Panc1 (cell line): Measurements from ENCODE around the gene PTEN. TPM values are rescaled to one million over a fixed set of nuclear protein-coding genes. Genes with fewer than 3 reads are reported as not detected.

Source experiments
- ATAC-seq: fragments of 200-7000 bp; cut with Tn5 transposase; 2 replicates; pipeline ENCODE4 v1.9.1; 2020; ENCODE audit warnings: mild to moderate bottlenecking, moderate library complexity
- BruUV-seq: library from RNA; stranded (reverse); fragments of 400-500 nt; replicated peaks from 2 replicates; lab custom pipeline; 2021; lab: Mats Ljungman, UMichigan
- CTCF ChIA-PET: fragments of 300-600 bp; sonication (Branson Sonifier 250); formaldehyde crosslinking; loops from one replicate; lab custom pipeline; 2022; ENCODE audit warnings: antibody characterized with exemption; lab: Charles Lee
- POLR2A ChIA-PET: fragments of 300-600 bp; sonication (Branson Sonifier 250); formaldehyde crosslinking; loops from one replicate; lab custom pipeline; 2022; ENCODE audit warnings: antibody characterized with exemption; lab: Charles Lee
- DNase-seq: peaks from one replicate; pipeline ENCODE4 v3.0.0-alpha.2; 2010; ENCODE audit warnings: low read depth, low spot score
- H3K27ac ChIP-seq: 2 replicates; pipeline ENCODE4 v1.5.1; 2011; ENCODE audit warnings: mild to moderate bottlenecking, low read length, inconsistent platforms
- H3K27me3 ChIP-seq: fragments of 200-500 bp; sonication (Bioruptor generic); 2 replicates; pipeline ENCODE4 v1.6.0; 2014; ENCODE audit warnings: low read length, inconsistent platforms; ENCODE audit not compliant: control insufficient read depth, insufficient read depth
- H3K36me3 ChIP-seq: fragments of 200-500 bp; sonication (Bioruptor generic); 2 replicates; pipeline ENCODE4 v1.5.1; 2014; ENCODE audit warnings: inconsistent platforms, mild to moderate bottlenecking, low read length, moderate library complexity; ENCODE audit not compliant: control insufficient read depth, insufficient read depth
- H3K4me1 ChIP-seq: 2 replicates; pipeline ENCODE4 v1.5.1; 2011; ENCODE audit warnings: inconsistent platforms, mild to moderate bottlenecking, low read length, moderate library complexity; ENCODE audit not compliant: control insufficient read depth, insufficient read depth
- H3K4me3 ChIP-seq, 2 experiments: 2 replicates each; pipeline ENCODE4 v1.5.1; 2011 to 2012; ENCODE audit warnings: low read depth in 2 of 2, low read length in 2 of 2, mild to moderate bottlenecking in 2 of 2, inconsistent platforms in 1 of 2, moderate library complexity in 1 of 2
- H3K9me3 ChIP-seq: fragments of 200-500 bp; sonication (Bioruptor generic); 2 replicates; pipeline ENCODE4 v1.5.1; 2014; ENCODE audit warnings: low read depth, mild to moderate bottlenecking, inconsistent platforms, low read length, moderate library complexity; ENCODE audit not compliant: control insufficient read depth, insufficient read depth
- POLR2AphosphoS5 ChIP-seq: IDR thresholded peaks from 2 replicates; pipeline ENCODE4 v1.6.1; 2012; ENCODE audit warnings: mild to moderate bottlenecking, low read depth, low read length, moderate library complexity
- SIN3A ChIP-seq: IDR thresholded peaks from 2 replicates; pipeline ENCODE4 v1.6.1; 2012; ENCODE audit warnings: low read depth, mild to moderate bottlenecking, low read length, moderate library complexity, borderline replicate concordance; ENCODE audit not compliant: insufficient read depth
- TCF7L2 ChIP-seq: IDR thresholded peaks from 2 replicates; pipeline ENCODE4 v1.6.1; 2011; ENCODE audit warnings: mild to moderate bottlenecking, low read depth, low read length, inconsistent platforms
- in situ Hi-C: cut with HindIII; loops from 2 replicates; pipeline ENCODE4 v1.10.0; 2016; ENCODE audit warnings: low sequenced_read_pairs, low pct_unique_long_range_greater_than_20kb
- intact Hi-C: fragments of 100-400 bp; cut with micrococcal nuclease; formaldehyde crosslinking; loops from one replicate; pipeline ENCODE4 v1.10.0; 2022; ENCODE audit not compliant: unreplicated experiment
- total RNA-seq: library from RNA; stranded (reverse); gene quantifications from one replicate; pipeline ENCODE4 v1.2.1, GENCODE V29; 2021; ENCODE audit not compliant: unreplicated experiment
- TF ChIP-seq, protein P1 (sequence below), 2 experiments: IDR thresholded peaks; 2 replicates each; pipeline ENCODE4 v1.6.1; 2011 to 2012; ENCODE audit warnings: low read depth in 2 of 2, control low read depth in 1 of 2, low read length in 1 of 2, mild to moderate bottlenecking in 1 of 2, moderate library complexity in 1 of 2; ENCODE audit not compliant: insufficient read depth in 1 of 2
- TF ChIP-seq, protein P2 (sequence below): fragments of 450-650 bp; IDR thresholded peaks from 2 replicates; pipeline ENCODE4 v1.5.1; 2017; ENCODE audit warnings: mild to moderate bottlenecking

PTEN gene
- total RNA-seq, 1 experiment from 2014 or later, result 88.9 TPM

DNA sequence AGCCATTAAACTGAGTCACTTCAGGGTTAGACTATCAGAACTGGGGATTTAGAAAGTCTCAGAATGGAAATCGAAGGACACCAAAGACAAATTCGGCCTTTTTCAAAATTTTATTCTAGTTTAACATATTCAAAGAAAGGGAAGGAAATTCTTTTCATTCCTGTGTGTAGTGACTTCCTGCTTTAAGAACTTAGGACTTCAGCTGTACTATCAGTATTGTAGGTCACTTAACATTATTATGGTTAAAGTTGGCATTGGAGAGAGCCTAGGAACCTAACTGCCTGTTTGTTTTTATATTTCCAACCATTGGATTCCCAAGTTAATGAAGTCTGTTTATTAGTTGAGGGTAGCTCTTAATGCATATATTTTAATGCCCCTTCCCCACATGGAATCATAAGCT, 63.7 kb downstream of the PTEN start:
- no peak for ATAC-seq

DNA sequence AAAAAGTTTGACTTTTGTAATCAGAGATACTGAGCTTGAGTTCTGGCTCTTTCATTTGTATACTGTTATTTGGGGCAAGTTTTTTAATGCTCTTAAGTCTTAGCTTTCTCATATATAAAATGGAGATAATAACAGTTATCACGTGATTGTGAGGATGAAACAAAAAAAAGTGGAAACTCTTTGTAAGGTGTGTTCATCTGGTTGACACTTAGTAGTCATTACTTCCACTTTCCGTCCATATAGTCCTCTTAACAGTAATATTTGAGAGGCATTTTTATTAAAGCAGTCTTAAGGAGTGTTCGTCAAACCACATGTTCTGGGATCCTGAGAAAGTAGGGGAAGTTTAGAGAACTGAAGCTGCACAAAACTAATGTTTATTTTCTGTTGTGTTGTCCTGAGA, 65.6 kb downstream of the PTEN start:
- ATAC-seq, result no peak
- CTCF ChIA-PET, result no interaction called here
- intact Hi-C loops (no loop called here), in situ Hi-C loops (no loop called here)
- TF ChIP-seq SIN3A (no peak), POLR2AphosphoS5 (no peak), TCF7L2 (no peak)
- TF ChIP-seq, protein P1, sequence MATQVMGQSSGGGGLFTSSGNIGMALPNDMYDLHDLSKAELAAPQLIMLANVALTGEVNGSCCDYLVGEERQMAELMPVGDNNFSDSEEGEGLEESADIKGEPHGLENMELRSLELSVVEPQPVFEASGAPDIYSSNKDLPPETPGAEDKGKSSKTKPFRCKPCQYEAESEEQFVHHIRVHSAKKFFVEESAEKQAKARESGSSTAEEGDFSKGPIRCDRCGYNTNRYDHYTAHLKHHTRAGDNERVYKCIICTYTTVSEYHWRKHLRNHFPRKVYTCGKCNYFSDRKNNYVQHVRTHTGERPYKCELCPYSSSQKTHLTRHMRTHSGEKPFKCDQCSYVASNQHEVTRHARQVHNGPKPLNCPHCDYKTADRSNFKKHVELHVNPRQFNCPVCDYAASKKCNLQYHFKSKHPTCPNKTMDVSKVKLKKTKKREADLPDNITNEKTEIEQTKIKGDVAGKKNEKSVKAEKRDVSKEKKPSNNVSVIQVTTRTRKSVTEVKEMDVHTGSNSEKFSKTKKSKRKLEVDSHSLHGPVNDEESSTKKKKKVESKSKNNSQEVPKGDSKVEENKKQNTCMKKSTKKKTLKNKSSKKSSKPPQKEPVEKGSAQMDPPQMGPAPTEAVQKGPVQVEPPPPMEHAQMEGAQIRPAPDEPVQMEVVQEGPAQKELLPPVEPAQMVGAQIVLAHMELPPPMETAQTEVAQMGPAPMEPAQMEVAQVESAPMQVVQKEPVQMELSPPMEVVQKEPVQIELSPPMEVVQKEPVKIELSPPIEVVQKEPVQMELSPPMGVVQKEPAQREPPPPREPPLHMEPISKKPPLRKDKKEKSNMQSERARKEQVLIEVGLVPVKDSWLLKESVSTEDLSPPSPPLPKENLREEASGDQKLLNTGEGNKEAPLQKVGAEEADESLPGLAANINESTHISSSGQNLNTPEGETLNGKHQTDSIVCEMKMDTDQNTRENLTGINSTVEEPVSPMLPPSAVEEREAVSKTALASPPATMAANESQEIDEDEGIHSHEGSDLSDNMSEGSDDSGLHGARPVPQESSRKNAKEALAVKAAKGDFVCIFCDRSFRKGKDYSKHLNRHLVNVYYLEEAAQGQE (IDR thresholded peaks at IDR 0.05; ENCODE audit: insufficient read depth in 1 of 2, low read depth in 2 of 2, low read length in 1 of 2), result no peak
- TF ChIP-seq, protein P2, sequence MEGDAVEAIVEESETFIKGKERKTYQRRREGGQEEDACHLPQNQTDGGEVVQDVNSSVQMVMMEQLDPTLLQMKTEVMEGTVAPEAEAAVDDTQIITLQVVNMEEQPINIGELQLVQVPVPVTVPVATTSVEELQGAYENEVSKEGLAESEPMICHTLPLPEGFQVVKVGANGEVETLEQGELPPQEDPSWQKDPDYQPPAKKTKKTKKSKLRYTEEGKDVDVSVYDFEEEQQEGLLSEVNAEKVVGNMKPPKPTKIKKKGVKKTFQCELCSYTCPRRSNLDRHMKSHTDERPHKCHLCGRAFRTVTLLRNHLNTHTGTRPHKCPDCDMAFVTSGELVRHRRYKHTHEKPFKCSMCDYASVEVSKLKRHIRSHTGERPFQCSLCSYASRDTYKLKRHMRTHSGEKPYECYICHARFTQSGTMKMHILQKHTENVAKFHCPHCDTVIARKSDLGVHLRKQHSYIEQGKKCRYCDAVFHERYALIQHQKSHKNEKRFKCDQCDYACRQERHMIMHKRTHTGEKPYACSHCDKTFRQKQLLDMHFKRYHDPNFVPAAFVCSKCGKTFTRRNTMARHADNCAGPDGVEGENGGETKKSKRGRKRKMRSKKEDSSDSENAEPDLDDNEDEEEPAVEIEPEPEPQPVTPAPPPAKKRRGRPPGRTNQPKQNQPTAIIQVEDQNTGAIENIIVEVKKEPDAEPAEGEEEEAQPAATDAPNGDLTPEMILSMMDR, result no peak
- POLR2A ChIA-PET, result no interaction called here
- peaks cover 13% of the 10 kb centered on the region for H3K36me3 ChIP-seq
- no peaks in the 10 kb centered on the region for H3K27me3 ChIP-seq
- H3K9me3 ChIP-seq, result no peaks in the 10 kb centered on the region
- DNase-seq, result no peak
- H3K4me3 ChIP-seq, result no peak overlapping the region
- no TSS peak for BruUV-seq
- no peak overlapping the region for H3K27ac ChIP-seq
- H3K4me1 ChIP-seq, result peaks cover 4% of the 10 kb centered on the region; the same call in 1 of the 2 replicates

More for the DNA sequence above, 63.7 kb downstream of the PTEN start:
- Histone ChIP-seq H3K4me1 (peaks cover 4% of the 10 kb centered on the region; the same call in 1 of the 2 replicates), H3K27me3 (no peaks in the 10 kb centered on the region), H3K36me3 (0 out of 2 replicates have a peak, but pooled peaks cover 4% of the 10 kb centered on the region), H3K9me3 (no peaks in the 10 kb centered on the region), H3K27ac (no peak overlapping the region), H3K4me3 (no peak overlapping the region)
- ChIA-PET POLR2A (no interaction called here), CTCF (no interaction called here)
- TSS peak; percentile 4 for BruUV-seq
- intact Hi-C loops, result no loop called here
- no peak for DNase-seq
- TF ChIP-seq, protein P2, result no peak
- TF ChIP-seq, protein P1 (IDR thresholded peaks at IDR 0.05; ENCODE audit: insufficient read depth in 1 of 2, low read depth in 2 of 2, low read length in 1 of 2), result no peak
- TF ChIP-seq SIN3A (no peak), POLR2AphosphoS5 (no peak), TCF7L2 (no peak)
- in situ Hi-C loops, result no loop called here
